K562 (cell line): Measurements from ENCODE around the gene BLM. TPM values are rescaled to one million over a fixed set of nuclear protein-coding genes. Genes with fewer than 3 reads are reported as not detected.

Source experiments
- ELK1 ChIP-seq: sonication (generic); formaldehyde crosslinking; IDR thresholded peaks from 2 replicates; pipeline ENCODE4 v1.8.1; 2022; ENCODE audit warnings: missing genetic modification reagents
- HBP1 ChIP-seq: fragments of 450-650 bp; formaldehyde crosslinking; IDR thresholded peaks from 2 replicates; pipeline ENCODE4 v1.4.0; 2022; ENCODE audit warnings: missing genetic modification characterization
- NFIX ChIP-seq: fragments of 250-450 bp; sonication (Bioruptor Pico); IDR thresholded peaks from 2 replicates; pipeline ENCODE4 v1.4.0; 2020; ENCODE audit warnings: low read depth, mild to moderate bottlenecking, moderate library complexity
- NFXL1 ChIP-seq: fragments of 450-650 bp; formaldehyde crosslinking; IDR thresholded peaks from 2 replicates; pipeline ENCODE4 v1.4.0; 2021; ENCODE audit warnings: mild to moderate bottlenecking
- RERE ChIP-seq: sonication (generic); formaldehyde crosslinking; IDR thresholded peaks from 2 replicates; pipeline ENCODE4 v1.8.0; 2023; ENCODE audit warnings: missing genetic modification reagents, mild to moderate bottlenecking, borderline replicate concordance
- ZC3H8 ChIP-seq: fragments of 450-650 bp; IDR thresholded peaks from 2 replicates; pipeline ENCODE4 v1.6.1; 2017
- ZKSCAN3 ChIP-seq: fragments of 250-450 bp; sonication (Bioruptor Pico); IDR thresholded peaks from 2 replicates; pipeline ENCODE4 v1.4.0; 2020
- ZNF436 ChIP-seq: fragments of 250-450, 450-650 bp; sonication (Bioruptor Pico); formaldehyde crosslinking; IDR thresholded peaks from 2 replicates; pipeline ENCODE4 v1.7.0; 2020; ENCODE audit warnings: mild to moderate bottlenecking
- polyA plus RNA-seq, 8 experiments: library from polyadenylated mRNA; depleted of rRNA in 4 of 8; stranded (reverse) in 5 of 8; unstranded in 3 of 8; fragments of >200 nt; fragmentation: Nextera tagmentation in 2 of 8; fragmentation: Illumina TruSeq in 1 of 8; extraction: Ambion mirVana in 2 of 8; extraction: Trizol in 1 of 8; gene quantifications; 2 replicates each; pipeline versions ENCODE4 v1.2.1 to v1.2.3, GENCODE V29; 2011 to 2014; ENCODE audit warnings: inconsistent platforms in 1 of 8, missing spikeins in 1 of 8
- total RNA-seq, 7 experiments: library from RNA; depleted of rRNA in 6 of 7; stranded (reverse); fragments of >200 nt in 6 of 7; fragmentation: Illumina TruSeq in 2 of 7; extraction: Trizol in 2 of 7; gene quantifications; 2 replicates each; pipeline versions ENCODE4 v1.2.1 to v1.2.3, GENCODE V29; 2011 to 2021; ENCODE audit warnings: low replicate concordance in 1 of 7
- TF ChIP-seq, protein P1 (sequence below): sonication (generic); formaldehyde crosslinking; IDR thresholded peaks from 2 replicates; pipeline ENCODE4 v1.8.0; 2023; ENCODE audit warnings: mild to moderate bottlenecking, missing genetic modification reagents
- TF ChIP-seq, protein P2 (sequence below), 2 experiments: fragments of 450-650 bp; conservative IDR thresholded peaks; 2 replicates each; pipeline ENCODE4 v1.6.1; 2017; ENCODE audit warnings: mild to moderate bottlenecking in 2 of 2, moderate library complexity in 2 of 2

Gene BLM
- total and polyA plus RNA-seq, 9 of the 15 experiments (the other 6 are each of a cell fraction or from before 2014, with no cell fraction given): 21.0 to 56.0 (median 43.9) TPM

GRCh38 chr15:90685591-90686434 lies 31.3 kb upstream of the BLM start (continued):
- no peak for TF ChIP-seq RERE (CRISPR knock-in tag)
- TF ChIP-seq HBP1: no peak
- no peak for TF ChIP-seq NFXL1
- TF ChIP-seq ELK1 (CRISPR knock-in tag): no peak
- no peak for TF ChIP-seq NFIX (CRISPR knock-in tag)
- TF ChIP-seq, protein P1, sequence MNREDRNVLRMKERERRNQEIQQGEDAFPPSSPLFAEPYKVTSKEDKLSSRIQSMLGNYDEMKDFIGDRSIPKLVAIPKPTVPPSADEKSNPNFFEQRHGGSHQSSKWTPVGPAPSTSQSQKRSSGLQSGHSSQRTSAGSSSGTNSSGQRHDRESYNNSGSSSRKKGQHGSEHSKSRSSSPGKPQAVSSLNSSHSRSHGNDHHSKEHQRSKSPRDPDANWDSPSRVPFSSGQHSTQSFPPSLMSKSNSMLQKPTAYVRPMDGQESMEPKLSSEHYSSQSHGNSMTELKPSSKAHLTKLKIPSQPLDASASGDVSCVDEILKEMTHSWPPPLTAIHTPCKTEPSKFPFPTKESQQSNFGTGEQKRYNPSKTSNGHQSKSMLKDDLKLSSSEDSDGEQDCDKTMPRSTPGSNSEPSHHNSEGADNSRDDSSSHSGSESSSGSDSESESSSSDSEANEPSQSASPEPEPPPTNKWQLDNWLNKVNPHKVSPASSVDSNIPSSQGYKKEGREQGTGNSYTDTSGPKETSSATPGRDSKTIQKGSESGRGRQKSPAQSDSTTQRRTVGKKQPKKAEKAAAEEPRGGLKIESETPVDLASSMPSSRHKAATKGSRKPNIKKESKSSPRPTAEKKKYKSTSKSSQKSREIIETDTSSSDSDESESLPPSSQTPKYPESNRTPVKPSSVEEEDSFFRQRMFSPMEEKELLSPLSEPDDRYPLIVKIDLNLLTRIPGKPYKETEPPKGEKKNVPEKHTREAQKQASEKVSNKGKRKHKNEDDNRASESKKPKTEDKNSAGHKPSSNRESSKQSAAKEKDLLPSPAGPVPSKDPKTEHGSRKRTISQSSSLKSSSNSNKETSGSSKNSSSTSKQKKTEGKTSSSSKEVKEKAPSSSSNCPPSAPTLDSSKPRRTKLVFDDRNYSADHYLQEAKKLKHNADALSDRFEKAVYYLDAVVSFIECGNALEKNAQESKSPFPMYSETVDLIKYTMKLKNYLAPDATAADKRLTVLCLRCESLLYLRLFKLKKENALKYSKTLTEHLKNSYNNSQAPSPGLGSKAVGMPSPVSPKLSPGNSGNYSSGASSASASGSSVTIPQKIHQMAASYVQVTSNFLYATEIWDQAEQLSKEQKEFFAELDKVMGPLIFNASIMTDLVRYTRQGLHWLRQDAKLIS: no peak
- TF ChIP-seq ZNF436 (CRISPR knock-in tag): no peak
- no peak for TF ChIP-seq ZKSCAN3 (CRISPR knock-in tag)
- no peak for TF ChIP-seq ZC3H8
- TF ChIP-seq, protein P2, sequence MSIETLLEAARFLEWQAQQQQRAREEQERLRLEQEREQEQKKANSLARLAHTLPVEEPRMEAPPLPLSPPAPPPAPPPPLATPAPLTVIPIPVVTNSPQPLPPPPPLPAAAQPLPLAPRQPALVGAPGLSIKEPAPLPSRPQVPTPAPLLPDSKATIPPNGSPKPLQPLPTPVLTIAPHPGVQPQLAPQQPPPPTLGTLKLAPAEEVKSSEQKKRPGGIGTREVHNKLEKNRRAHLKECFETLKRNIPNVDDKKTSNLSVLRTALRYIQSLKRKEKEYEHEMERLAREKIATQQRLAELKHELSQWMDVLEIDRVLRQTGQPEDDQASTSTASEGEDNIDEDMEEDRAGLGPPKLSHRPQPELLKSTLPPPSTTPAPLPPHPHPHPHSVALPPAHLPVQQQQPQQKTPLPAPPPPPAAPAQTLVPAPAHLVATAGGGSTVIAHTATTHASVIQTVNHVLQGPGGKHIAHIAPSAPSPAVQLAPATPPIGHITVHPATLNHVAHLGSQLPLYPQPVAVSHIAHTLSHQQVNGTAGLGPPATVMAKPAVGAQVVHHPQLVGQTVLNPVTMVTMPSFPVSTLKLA (conservative IDR thresholded peaks at IDR 0.05): no peak
